KOPT-K1 (cell line): ENCODE measurements around the gene LRRN1.

Experiments used
- H3K27ac ChIP-seq: fragments of 200-600 bp; sonication (generic); 2 replicates; pipeline ENCODE4 v1.5.1; 2016; ENCODE audit warnings: antibody characterized with exemption, mild to moderate bottlenecking, low read depth, low read length; ENCODE audit not compliant: poor library complexity, severe bottlenecking
- H3K36me3 ChIP-seq: fragments of 200-600 bp; sonication (generic); 2 replicates; pipeline ENCODE4 v1.5.1; 2017; ENCODE audit warnings: antibody characterized with exemption, mild to moderate bottlenecking, low read length, moderate library complexity; ENCODE audit not compliant: insufficient read depth
- H3K9me3 ChIP-seq: fragments of 200-600 bp; sonication (generic); 2 replicates; pipeline ENCODE4 v1.5.1; 2017; ENCODE audit warnings: antibody characterized with exemption, low read length, mild to moderate bottlenecking; ENCODE audit not compliant: insufficient read depth, poor library complexity, severe bottlenecking

The LRRN1 gene

GRCh38 chr3:3798631-3799113, 559 bp upstream of the LRRN1 start:
- H3K9me3 ChIP-seq, result peaks cover 11% of the 10 kb centered on the region
- no peaks in the 10 kb centered on the region for H3K36me3 ChIP-seq
- no peak overlapping the region for H3K27ac ChIP-seq

GRCh38 chr3:3800080-3800455, 837 bp downstream of the LRRN1 start:
- H3K27ac ChIP-seq, result no peak overlapping the region
- no peaks in the 10 kb centered on the region for H3K36me3 ChIP-seq
- H3K9me3 ChIP-seq, result peaks cover 11% of the 10 kb centered on the region

GRCh38 chr3:3800685-3801493, 1.7 kb downstream of the LRRN1 start:
- Histone ChIP-seq H3K9me3 (peaks cover 11% of the 10 kb centered on the region), H3K27ac (no peak overlapping the region), H3K36me3 (no peaks in the 10 kb centered on the region)

GRCh38 chr3:3801494-3801841, 2.2 kb downstream of the LRRN1 start:
- no peak overlapping the region for H3K27ac ChIP-seq
- H3K9me3 ChIP-seq, result peaks cover 11% of the 10 kb centered on the region
- no peaks in the 10 kb centered on the region for H3K36me3 ChIP-seq

- H3K9me3 ChIP-seq, result peaks cover 11% of the 10 kb centered on the region
- H3K27ac ChIP-seq, result no peak overlapping the region
- no peaks in the 10 kb centered on the region for H3K36me3 ChIP-seq
These were observed 2.8 kb downstream of the LRRN1 start for GRCh38 chr3:3802046-3802445.

GRCh38 chr3:3804560-3804959, 5.3 kb downstream of the LRRN1 start:
- H3K27ac ChIP-seq, result no peak overlapping the region
- H3K9me3 ChIP-seq, result peaks cover 4% of the 10 kb centered on the region
- no peaks in the 10 kb centered on the region for H3K36me3 ChIP-seq

- Histone ChIP-seq H3K36me3 (no peaks in the 10 kb centered on the region), H3K9me3 (no peaks in the 10 kb centered on the region), H3K27ac (no peak overlapping the region)
These were observed 6.9 kb downstream of the LRRN1 start for GRCh38 chr3:3806092-3806491.

- Histone ChIP-seq H3K27ac (no peak overlapping the region), H3K36me3 (no peaks in the 10 kb centered on the region), H3K9me3 (no peaks in the 10 kb centered on the region)
These were observed 7.6 kb downstream of the LRRN1 start for GRCh38 chr3:3806856-3807255.

- H3K36me3 ChIP-seq, result no peaks in the 10 kb centered on the region
- H3K9me3 ChIP-seq, result no peaks in the 10 kb centered on the region
- H3K27ac ChIP-seq, result no peak overlapping the region
These were observed 13.8 kb downstream of the LRRN1 start for GRCh38 chr3:3813013-3813412.

GRCh38 chr3:3815206-3815605, 16.0 kb downstream of the LRRN1 start:
- Histone ChIP-seq H3K27ac (no peak overlapping the region), H3K36me3 (no peaks in the 10 kb centered on the region)

GRCh38 chr3:3816034-3816433, 16.8 kb downstream of the LRRN1 start:
- Histone ChIP-seq H3K36me3 (no peaks in the 10 kb centered on the region), H3K9me3 (no peaks in the 10 kb centered on the region), H3K27ac (no peak overlapping the region)

More at GRCh38 chr3:3815206-3815605, 16.0 kb downstream of the LRRN1 start:
- no peaks in the 10 kb centered on the region for H3K9me3 ChIP-seq

GRCh38 chr3:3817865-3818264, 18.6 kb downstream of the LRRN1 start:
- H3K36me3 ChIP-seq, result no peaks in the 10 kb centered on the region
- H3K9me3 ChIP-seq, result no peaks in the 10 kb centered on the region
- H3K27ac ChIP-seq, result no peak overlapping the region

- Histone ChIP-seq H3K36me3 (no peaks in the 10 kb centered on the region), H3K9me3 (no peaks in the 10 kb centered on the region), H3K27ac (no peak overlapping the region)
These were observed 22.5 kb downstream of the LRRN1 start for GRCh38 chr3:3821777-3822176.

GRCh38 chr3:3825035-3825434, 25.8 kb downstream of the LRRN1 start:
- H3K27ac ChIP-seq, result no peak overlapping the region

GRCh38 chr3:3826521-3826920, 27.3 kb downstream of the LRRN1 start:
- Histone ChIP-seq H3K27ac (no peak overlapping the region), H3K36me3 (no peaks in the 10 kb centered on the region), H3K9me3 (no peaks in the 10 kb centered on the region)

More at GRCh38 chr3:3825035-3825434, 25.8 kb downstream of the LRRN1 start:
- no peaks in the 10 kb centered on the region for H3K36me3 ChIP-seq
- H3K9me3 ChIP-seq, result no peaks in the 10 kb centered on the region

GRCh38 chr3:3827111-3827510, 27.9 kb downstream of the LRRN1 start:
- no peaks in the 10 kb centered on the region for H3K9me3 ChIP-seq
- no peaks in the 10 kb centered on the region for H3K36me3 ChIP-seq
- no peak overlapping the region for H3K27ac ChIP-seq
